Cerebellar nuclear complex (tissue), 1 donor: Measurements from ENCODE around the gene FAM3C.
A peak's percentile ranks its signal among the peaks of the same experiment; 100 is the strongest.

Experiments used
- DNase-seq, 2 experiments: peaks; one replicate each; lab custom pipeline; 2025; lab: John Stamatoyannopoulos, UW

FAM3C gene

GRCh38 chr7:121410829-121411596 is 14.9 kb upstream of the FAM3C start:
- no peak for DNase-seq

- no peak for DNase-seq
Measured at GRCh38 chr7:121406944-121407343, 10.8 kb upstream of the FAM3C start.

- no peak for DNase-seq
Measured at GRCh38 chr7:121406461-121406860, 10.4 kb upstream of the FAM3C start.

- no peak for DNase-seq
Measured at GRCh38 chr7:121404348-121404747, 8.2 kb upstream of the FAM3C start.

- no peak for DNase-seq
Measured at GRCh38 chr7:121402701-121403100, 6.6 kb upstream of the FAM3C start.

- DNase-seq, result no peak
Measured at GRCh38 chr7:121401896-121402295, 5.8 kb upstream of the FAM3C start.

- no peak for DNase-seq
Measured at GRCh38 chr7:121398246-121398645, 2.1 kb upstream of the FAM3C start.

- DNase-seq, result no peak
Measured at GRCh38 chr7:121397822-121398221, 1.7 kb upstream of the FAM3C start.

DNA sequence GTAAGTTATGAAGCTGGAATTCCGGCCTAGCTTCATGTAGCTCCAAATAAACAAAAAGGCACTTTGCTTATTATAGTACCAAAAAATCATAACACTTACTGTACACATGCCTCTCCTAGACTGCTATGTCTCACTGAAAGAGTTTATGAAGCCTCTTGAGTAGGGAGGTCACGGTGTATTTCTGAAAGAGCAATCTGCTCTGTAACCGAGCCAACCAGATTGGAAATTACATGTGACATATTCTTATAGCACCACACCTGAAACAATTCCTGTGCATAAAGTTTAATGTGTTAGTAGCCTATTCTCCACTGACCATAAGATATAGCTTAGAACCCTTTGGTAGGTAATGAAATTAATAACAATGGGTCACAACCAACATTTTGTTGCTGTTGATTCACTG is 1.3 kb upstream of the FAM3C start:
- DNase-seq, result no peak

DNA sequence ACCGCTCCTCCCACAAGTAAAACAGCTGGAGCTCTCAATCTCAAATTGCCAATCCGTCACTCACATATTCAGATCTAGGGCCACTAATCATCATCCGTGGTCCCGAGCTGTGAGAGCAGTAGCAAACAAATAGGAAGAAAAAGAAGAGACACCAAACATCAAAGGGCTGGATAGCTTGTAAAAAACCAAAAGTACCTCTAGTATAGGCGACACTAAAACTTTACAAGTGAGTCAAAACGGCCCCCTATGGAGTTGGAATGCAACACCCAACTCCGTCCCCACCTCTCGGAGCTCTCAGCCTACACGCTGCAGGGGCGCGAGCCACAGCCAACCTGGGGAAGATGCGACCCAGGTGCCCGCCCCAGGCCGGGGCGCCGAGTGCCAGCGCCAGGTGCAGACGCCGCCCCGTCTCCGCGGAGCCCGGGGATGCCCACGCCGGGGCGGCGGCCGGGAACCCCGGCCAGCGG is 581 bp downstream of the FAM3C start:
- DNase-seq, result peak in 1 of 2 experiments; percentile 14

- no peak for DNase-seq
Measured at GRCh38 chr7:121394709-121395140, 1.4 kb downstream of the FAM3C start.

- DNase-seq, result no peak
Measured at GRCh38 chr7:121393005-121393366, 3.1 kb downstream of the FAM3C start.

- no peak for DNase-seq
Measured at GRCh38 chr7:121392277-121393004, 3.7 kb downstream of the FAM3C start.

GRCh38 chr7:121391686-121392085 is 4.4 kb downstream of the FAM3C start:
- DNase-seq, result no peak

DNA sequence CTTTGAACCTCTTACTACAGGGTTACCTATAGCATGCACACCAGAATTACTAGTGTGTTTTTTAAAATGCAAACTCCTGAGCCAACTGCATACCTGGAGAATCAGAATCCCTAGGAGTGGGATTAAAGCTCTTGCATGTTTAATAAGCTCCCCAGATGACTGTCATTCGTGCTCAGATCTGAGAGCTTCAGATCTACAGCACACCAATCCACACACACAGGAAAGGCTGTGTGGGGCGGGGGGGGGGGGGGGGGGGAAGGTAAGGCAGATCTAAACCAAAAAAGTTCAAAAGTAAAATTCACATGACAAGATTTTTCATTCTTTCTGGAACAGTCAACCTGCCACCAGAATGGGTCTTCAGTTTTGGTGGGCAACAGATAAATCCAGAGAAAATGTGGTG is 5.5 kb downstream of the FAM3C start:
- DNase-seq, result no peak

- DNase-seq, result no peak
Measured at GRCh38 chr7:121390109-121390508, 6.0 kb downstream of the FAM3C start.

GRCh38 chr7:121388950-121389349 is 7.2 kb downstream of the FAM3C start:
- no peak for DNase-seq

GRCh38 chr7:121385800-121386179 is 10.3 kb downstream of the FAM3C start:
- DNase-seq, result no peak

- no peak for DNase-seq
Measured at GRCh38 chr7:121385056-121385799, 10.9 kb downstream of the FAM3C start.

DNA sequence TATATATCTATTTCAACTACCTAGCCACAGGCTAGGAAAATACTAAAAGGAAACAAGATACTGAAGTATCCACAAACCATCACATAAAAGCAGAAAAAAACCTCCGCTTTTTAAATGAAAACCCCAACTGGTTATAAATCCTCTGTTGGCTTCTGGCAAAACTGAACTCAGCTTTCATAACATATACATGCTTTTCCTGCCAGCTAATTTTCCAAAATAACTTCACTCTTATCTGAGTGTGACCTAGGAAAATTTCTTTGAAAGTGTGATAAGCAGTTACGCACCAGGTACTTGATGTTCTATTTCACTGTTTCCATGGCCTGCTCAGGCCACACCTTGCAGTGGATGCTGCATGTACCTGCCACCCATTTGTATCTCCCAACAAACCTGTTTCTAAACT is 11.8 kb downstream of the FAM3C start:
- DNase-seq, result no peak

- no peak for DNase-seq
Measured at GRCh38 chr7:121383235-121383910, 12.7 kb downstream of the FAM3C start.

DNA sequence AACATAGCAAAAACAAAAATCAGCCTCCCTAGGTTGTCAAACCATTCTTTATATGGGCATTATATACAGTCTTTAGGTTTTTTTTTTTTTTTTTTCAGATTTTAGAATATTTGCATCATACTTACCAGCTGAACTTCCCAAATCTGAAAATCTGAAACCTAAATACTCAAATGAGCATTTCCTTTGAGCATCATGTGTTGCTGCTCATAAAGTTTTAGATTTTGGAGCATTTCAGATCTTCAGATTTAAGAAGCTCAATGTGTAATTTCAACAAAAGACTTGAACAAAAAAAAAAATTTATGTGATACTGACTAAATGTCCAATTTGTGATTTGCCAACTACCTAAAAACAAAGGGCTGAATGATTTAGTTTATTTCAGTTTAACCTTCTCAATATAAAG is 13.6 kb downstream of the FAM3C start:
- no peak for DNase-seq
